NB4 (cell line): ENCODE results near the gene KRT17.

Source experiments
- DNase-seq: peaks from one replicate; pipeline ENCODE4 v3.0.0; 2010; ENCODE audit warnings: low read depth
- H3K4me3 ChIP-seq: one replicate; pipeline ENCODE4 v1.5.1; 2011; ENCODE audit warnings: mild to moderate bottlenecking, low read depth, low read length, moderate library complexity
- CTCF ChIP-seq: IDR thresholded peaks from one replicate; pipeline ENCODE4 v1.5.1; 2012; ENCODE audit warnings: low read depth, low read length
- MAX ChIP-seq: IDR thresholded peaks from 2 replicates; pipeline ENCODE4 v1.6.1; 2011; ENCODE audit warnings: low read depth, low read length
- MYC ChIP-seq: IDR thresholded peaks from 2 replicates; pipeline ENCODE4 v1.6.1; 2011; ENCODE audit warnings: low read depth, low read length
- POLR2A ChIP-seq: IDR thresholded peaks from 2 replicates; pipeline ENCODE4 v1.6.1; 2011; ENCODE audit warnings: mild to moderate bottlenecking; ENCODE audit not compliant: insufficient read length; ENCODE audit errors: extremely low read depth

Gene KRT17

GRCh38 chr17:41654678-41655607, 30.6 kb upstream of the KRT17 start:
- DNase-seq, result no peak
- no peak overlapping the region for H3K4me3 ChIP-seq
- no peak for TF ChIP-seq CTCF
- no peak for TF ChIP-seq POLR2A
- no peak for TF ChIP-seq MAX
- TF ChIP-seq MYC, result no peak

GRCh38 chr17:41653892-41654677, 29.7 kb upstream of the KRT17 start:
- TF ChIP-seq POLR2A, result no peak
- TF ChIP-seq MYC, result no peak
- no peak for TF ChIP-seq MAX
- no peak for TF ChIP-seq CTCF
- H3K4me3 ChIP-seq, result no peak overlapping the region
- DNase-seq, result no peak

- TF ChIP-seq MAX, result no peak
- no peak for TF ChIP-seq CTCF
- no peak for TF ChIP-seq MYC
- no peak for TF ChIP-seq POLR2A
- no peak for DNase-seq
- no peak overlapping the region for H3K4me3 ChIP-seq
Measured at GRCh38 chr17:41653421-41653820, 29.0 kb upstream of the KRT17 start.

DNA sequence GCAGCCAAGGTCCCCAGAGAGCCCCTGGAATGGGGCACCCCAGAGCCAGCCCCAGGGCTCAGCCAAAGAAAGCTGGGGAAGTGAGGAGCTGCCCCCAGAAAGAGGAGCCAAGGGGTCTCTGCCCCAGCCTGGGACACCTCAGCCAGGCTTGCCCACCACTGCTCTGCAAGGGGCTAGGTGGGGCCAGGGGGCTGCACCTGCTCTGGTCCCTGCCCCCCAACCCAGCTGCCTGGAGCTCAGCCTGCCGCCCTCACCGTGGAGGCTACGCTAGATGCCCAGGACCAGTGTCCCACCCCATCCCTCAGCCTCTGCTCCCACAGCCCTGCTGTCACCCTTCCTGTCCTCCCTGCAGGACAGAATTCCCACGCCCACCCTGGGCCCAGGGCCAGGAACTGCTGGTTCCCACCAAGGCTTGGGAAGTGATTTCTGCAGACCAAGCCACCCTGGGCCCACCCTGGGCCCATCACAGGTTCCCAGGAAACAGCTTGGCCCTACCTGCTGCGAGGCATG, 28.1 kb upstream of the KRT17 start:
- TF ChIP-seq MYC, result no peak
- TF ChIP-seq MAX, result no peak
- no peak for TF ChIP-seq CTCF
- no peak for TF ChIP-seq POLR2A
- DNase-seq, result no peak
- H3K4me3 ChIP-seq, result no peak overlapping the region

DNA sequence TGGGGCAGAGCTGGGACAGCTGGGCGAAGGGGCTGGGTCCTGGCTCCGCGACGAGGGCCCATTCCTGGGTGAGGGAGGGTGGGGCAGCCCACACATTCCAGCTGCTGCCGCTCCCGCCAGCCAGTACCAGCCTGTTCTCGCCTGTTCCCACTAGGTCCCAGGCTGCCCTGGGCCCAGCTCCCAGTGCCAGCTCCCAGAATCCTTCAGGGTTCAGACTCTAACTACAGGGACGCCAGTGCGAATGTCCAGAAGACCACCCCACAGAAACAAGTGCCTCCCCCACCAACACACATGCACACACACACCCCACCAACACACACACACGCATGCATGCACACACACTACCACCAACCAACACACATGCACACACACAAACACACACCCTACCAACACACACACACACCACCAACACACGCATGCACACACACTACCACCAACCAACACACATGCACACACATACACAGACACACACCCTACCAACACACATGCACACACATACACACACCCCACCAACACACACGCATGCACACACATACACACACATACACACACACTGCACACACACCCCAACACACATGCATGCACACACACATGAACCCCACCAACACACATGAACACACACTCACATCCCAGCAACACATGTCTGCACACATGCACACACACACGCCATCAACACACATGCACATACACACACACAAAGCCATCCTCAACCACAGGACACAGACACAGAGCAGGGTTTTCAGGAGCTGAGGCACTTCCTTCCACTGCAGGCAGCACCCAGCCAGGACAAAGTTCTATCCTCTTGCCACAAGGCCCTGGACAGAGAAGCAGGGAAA, 27.5 kb upstream of the KRT17 start:
- H3K4me3 ChIP-seq, result no peak overlapping the region
- no peak for DNase-seq
- no peak for TF ChIP-seq CTCF
- TF ChIP-seq POLR2A, result no peak
- no peak for TF ChIP-seq MAX
- TF ChIP-seq MYC, result no peak
